A673 (cell line): ENCODE measurements around the gene RNFT2. TPM values are rescaled to one million over a fixed set of nuclear protein-coding genes. Genes with fewer than 3 reads are reported as not detected.

Experiments used
- BruUV-seq: library from RNA; stranded (reverse); fragments of 400-500 nt; replicated peaks from 2 replicates; lab custom pipeline; 2021; lab: Mats Ljungman, UMichigan
- CTCF ChIA-PET: fragments of 300-600 bp; sonication (Branson Sonifier 250); formaldehyde crosslinking; loops from one replicate; lab custom pipeline; 2022; ENCODE audit warnings: antibody characterized with exemption; lab: Charles Lee
- POLR2A ChIA-PET: fragments of 300-600 bp; sonication (Branson Sonifier 250); formaldehyde crosslinking; loops from one replicate; lab custom pipeline; 2022; ENCODE audit warnings: antibody characterized with exemption; ENCODE audit not compliant: low non-redundant PET; lab: Charles Lee
- DNase-seq: peaks from one replicate; pipeline ENCODE4 v3.0.0-alpha.2; 2015; ENCODE audit warnings: low spot score
- H3K27ac ChIP-seq: fragments of 200-600 bp; sonication (generic); 2 replicates; pipeline ENCODE4 v1.5.1; 2016; ENCODE audit warnings: mixed run types, low read depth, mild to moderate bottlenecking, mixed read lengths, antibody characterized with exemption, low read length; ENCODE audit not compliant: poor library complexity, severe bottlenecking
- H3K27me3 ChIP-seq: fragments of 200-600 bp; sonication (generic); replicated peaks from 2 replicates; pipeline ENCODE4 v1.6.1; 2017; ENCODE audit warnings: mixed run types, low read depth, mild to moderate bottlenecking, mixed read lengths, antibody characterized with exemption, low read length; ENCODE audit not compliant: insufficient read depth, poor library complexity
- H3K36me3 ChIP-seq: fragments of 200-600 bp; sonication (generic); 2 replicates; pipeline ENCODE4 v1.6.1; 2016; ENCODE audit warnings: mixed run types, mild to moderate bottlenecking, mixed read lengths, antibody characterized with exemption, low read length; ENCODE audit not compliant: insufficient read depth, poor library complexity, severe bottlenecking
- H3K4me1 ChIP-seq: fragments of 200-600 bp; sonication (generic); 2 replicates; pipeline ENCODE4 v1.6.1; 2017; ENCODE audit warnings: mixed run types, mild to moderate bottlenecking, mixed read lengths, antibody characterized with exemption, low read length; ENCODE audit not compliant: insufficient read depth, poor library complexity, severe bottlenecking
- H3K4me3 ChIP-seq: fragments of 200-600 bp; sonication (generic); 2 replicates; pipeline ENCODE4 v1.5.1; 2016; ENCODE audit warnings: low read depth, mixed run types, mild to moderate bottlenecking, mixed read lengths, low read length; ENCODE audit not compliant: poor library complexity, severe bottlenecking
- H3K9me3 ChIP-seq: fragments of 200-600 bp; sonication (generic); 2 replicates; pipeline ENCODE4 v1.6.1; 2016; ENCODE audit warnings: mixed run types, low read depth, mild to moderate bottlenecking, mixed read lengths, antibody characterized with exemption, low read length; ENCODE audit not compliant: poor library complexity, severe bottlenecking
- EZH2 ChIP-seq: fragments of 200-600 bp; sonication (generic); IDR thresholded peaks from 2 replicates; pipeline ENCODE4 v1.6.1; 2017; ENCODE audit warnings: borderline replicate concordance, low read depth, mild to moderate bottlenecking, mixed read lengths, antibody characterized with exemption, low read length; ENCODE audit not compliant: poor library complexity, severe bottlenecking
- intact Hi-C: fragments of 100-400 bp; cut with micrococcal nuclease; formaldehyde crosslinking; loops from one replicate; pipeline ENCODE4 v1.10.0; 2022; ENCODE audit not compliant: unreplicated experiment
- total RNA-seq: library from RNA; stranded (reverse); gene quantifications from 2 replicates; pipeline ENCODE4 v1.2.3, GENCODE V29; 2021
- TF ChIP-seq, protein P1 (sequence below): fragments of 300-800, 200-600 bp; sonication (generic); conservative IDR thresholded peaks from 2 replicates; pipeline ENCODE4 v1.5.1; 2017; ENCODE audit warnings: low read depth, mild to moderate bottlenecking, antibody characterized with exemption, low read length, moderate library complexity, mixed read lengths

The RNFT2 gene
- total RNA-seq, 1 experiment from 2014 or later, result 36.4 TPM

DNA sequence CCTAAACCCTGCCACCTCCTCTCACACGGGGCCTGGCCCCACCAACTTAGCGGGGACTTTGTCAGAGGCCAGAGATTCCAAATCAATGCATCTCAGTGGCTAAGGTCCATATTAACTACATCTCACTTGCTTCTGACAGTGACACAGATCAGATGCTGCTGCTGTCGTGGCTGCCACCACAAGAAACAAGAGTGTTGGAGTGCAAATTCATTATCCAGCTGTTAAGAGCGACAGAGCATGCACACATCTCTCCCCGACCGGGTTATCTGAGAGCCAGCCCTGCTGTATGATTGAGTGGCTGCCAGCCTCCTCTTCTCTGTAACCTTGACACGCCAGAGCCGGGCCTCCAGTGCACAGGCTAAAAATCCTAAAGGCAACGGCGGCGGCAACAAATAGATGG is 40.4 kb upstream of the RNFT2 start:
- TF ChIP-seq, protein P1, sequence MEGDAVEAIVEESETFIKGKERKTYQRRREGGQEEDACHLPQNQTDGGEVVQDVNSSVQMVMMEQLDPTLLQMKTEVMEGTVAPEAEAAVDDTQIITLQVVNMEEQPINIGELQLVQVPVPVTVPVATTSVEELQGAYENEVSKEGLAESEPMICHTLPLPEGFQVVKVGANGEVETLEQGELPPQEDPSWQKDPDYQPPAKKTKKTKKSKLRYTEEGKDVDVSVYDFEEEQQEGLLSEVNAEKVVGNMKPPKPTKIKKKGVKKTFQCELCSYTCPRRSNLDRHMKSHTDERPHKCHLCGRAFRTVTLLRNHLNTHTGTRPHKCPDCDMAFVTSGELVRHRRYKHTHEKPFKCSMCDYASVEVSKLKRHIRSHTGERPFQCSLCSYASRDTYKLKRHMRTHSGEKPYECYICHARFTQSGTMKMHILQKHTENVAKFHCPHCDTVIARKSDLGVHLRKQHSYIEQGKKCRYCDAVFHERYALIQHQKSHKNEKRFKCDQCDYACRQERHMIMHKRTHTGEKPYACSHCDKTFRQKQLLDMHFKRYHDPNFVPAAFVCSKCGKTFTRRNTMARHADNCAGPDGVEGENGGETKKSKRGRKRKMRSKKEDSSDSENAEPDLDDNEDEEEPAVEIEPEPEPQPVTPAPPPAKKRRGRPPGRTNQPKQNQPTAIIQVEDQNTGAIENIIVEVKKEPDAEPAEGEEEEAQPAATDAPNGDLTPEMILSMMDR, result no peak
- TF ChIP-seq EZH2, result no peak
- Histone ChIP-seq H3K4me1 (peaks cover 14% of the 10 kb centered on the region), H3K27me3 (no peaks in the 10 kb centered on the region), H3K36me3 (no peaks in the 10 kb centered on the region), H3K27ac (no peak overlapping the region), H3K9me3 (no peaks in the 10 kb centered on the region), H3K4me3 (no peak overlapping the region)
- DNase-seq, result no peak
- CTCF ChIA-PET, result interaction anchor here (0.8 kb wide), 1 partner anchor 700 kb away, joined by 4 read pairs; no protein-coding TSS in a partner anchor
- BruUV-seq, result no TSS peak
- POLR2A ChIA-PET, result no interaction called here
- intact Hi-C loops, result loop anchor here (5.0 kb wide), 1 partner anchor 555 kb away; no protein-coding TSS in a partner anchor

DNA sequence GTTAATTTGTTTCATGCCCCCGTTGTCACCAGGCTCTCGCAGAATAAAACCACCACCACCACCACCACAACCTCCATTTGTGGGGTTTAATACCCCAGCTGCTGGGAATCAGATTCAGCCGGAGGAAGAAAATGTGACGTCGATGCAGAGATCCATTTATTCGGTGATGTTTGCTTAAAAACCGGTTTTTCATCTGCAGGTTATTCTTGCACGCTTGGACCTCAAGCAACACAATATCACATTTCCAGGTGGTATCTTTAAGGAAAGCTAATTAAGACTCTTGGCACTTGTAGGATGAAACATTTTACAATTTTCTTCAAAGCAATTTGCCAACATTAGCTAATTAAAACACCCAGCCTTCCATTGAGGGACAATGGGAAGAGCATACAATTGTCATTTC is 40.0 kb upstream of the RNFT2 start:
- POLR2A ChIA-PET, result interaction anchor here (0.6 kb wide), 1 partner anchor 17 kb away, joined by 4 read pairs; no protein-coding TSS in a partner anchor

DNA sequence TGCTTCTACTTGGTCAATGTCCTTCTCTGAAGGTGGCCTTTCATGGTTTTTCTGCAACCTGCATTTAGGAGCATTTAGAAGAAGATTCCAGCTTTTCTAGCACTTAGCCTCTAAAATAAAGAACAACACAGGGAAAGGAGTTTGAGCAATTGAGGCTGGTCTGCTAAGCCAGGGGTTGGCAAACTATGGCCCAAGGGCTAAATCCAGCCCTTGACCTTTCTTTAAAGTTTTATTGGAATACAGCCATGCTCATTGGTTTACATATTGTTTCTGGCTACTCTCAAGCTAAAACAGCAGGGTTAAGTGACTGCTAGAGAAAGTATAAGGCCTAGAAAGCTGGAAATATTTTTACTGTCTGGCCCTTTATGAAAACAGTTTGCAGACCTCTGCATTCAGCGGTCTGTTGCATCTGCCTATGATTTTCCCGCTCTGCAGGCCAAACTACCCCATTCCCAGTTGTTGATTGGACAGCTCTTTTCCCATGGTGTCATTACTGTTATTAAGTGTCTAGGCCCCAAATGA is 39.5 kb upstream of the RNFT2 start:
- H3K27me3 ChIP-seq, result no peaks in the 10 kb centered on the region
- no peak overlapping the region for H3K27ac ChIP-seq
- POLR2A ChIA-PET, result interaction anchor here (0.6 kb wide), 1 partner anchor 17 kb away, joined by 4 read pairs; no protein-coding TSS in a partner anchor
- no TSS peak for BruUV-seq
- CTCF ChIA-PET, result no interaction called here
- intact Hi-C loops, result loop anchor here (5.0 kb wide), 1 partner anchor 556 kb away; no protein-coding TSS in a partner anchor
- H3K9me3 ChIP-seq, result no peaks in the 10 kb centered on the region
- H3K36me3 ChIP-seq, result no peaks in the 10 kb centered on the region
- DNase-seq, result no peak
- H3K4me3 ChIP-seq, result no peak overlapping the region
- peaks cover 5% of the 10 kb centered on the region for H3K4me1 ChIP-seq
- TF ChIP-seq, protein P1, result no peak
- TF ChIP-seq EZH2, result no peak

More for the DNA sequence above, 40.0 kb upstream of the RNFT2 start:
- intact Hi-C loops, result loop anchor here (5.0 kb wide), 1 partner anchor 556 kb away; no protein-coding TSS in a partner anchor
- no peak overlapping the region for H3K27ac ChIP-seq
- no peaks in the 10 kb centered on the region for H3K36me3 ChIP-seq
- peaks cover 10% of the 10 kb centered on the region for H3K4me1 ChIP-seq
- BruUV-seq, result no TSS peak
- CTCF ChIA-PET, result no interaction called here
- H3K27me3 ChIP-seq, result no peaks in the 10 kb centered on the region
- H3K4me3 ChIP-seq, result no peak overlapping the region
- H3K9me3 ChIP-seq, result no peaks in the 10 kb centered on the region
- no peak for TF ChIP-seq EZH2
- TF ChIP-seq, protein P1, result no peak
- DNase-seq, result no peak
